ENCODE measurements around the gene FBXL19. TPM values are rescaled to one million over a fixed set of nuclear protein-coding genes. Genes with fewer than 3 reads are reported as not detected.

The FBXL19 gene
- total and polyA plus RNA-seq, 2 of the 13 experiments (the other 11 are each of a cell fraction or from before 2014, with no cell fraction given): 6.0 to 13.7 TPM

DNA sequence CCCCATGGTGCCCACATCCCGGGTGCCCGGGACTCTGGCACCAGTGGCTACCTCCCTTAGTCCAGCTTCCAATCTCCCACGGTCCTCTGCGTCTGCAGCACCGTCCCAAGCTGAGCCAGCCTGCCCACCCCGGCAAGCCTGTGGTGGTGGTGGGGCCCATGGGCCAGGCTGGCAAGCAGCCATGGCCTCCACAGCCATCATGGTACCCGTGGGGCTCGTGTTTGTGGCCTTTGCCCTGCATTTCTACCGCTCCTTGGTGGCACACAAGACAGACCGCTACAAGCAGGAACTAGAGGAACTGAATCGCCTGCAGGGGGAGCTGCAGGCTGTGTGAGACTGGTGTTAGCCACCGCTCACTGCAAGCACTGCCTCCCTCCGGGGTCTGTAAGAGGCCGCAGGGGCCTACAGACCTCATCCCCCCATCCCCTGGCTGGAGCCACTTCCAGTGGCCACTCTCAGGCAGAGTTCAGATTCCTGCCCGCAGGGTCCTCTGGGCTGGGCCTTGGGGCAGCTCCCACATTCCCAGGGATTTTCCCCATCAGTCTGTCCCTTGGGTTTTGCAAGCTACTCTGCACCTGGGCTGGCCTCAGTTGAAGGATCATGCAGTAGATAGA lies 30.2 kb downstream of the FBXL19 start (continued):
- TF ChIP-seq, protein P1, sequence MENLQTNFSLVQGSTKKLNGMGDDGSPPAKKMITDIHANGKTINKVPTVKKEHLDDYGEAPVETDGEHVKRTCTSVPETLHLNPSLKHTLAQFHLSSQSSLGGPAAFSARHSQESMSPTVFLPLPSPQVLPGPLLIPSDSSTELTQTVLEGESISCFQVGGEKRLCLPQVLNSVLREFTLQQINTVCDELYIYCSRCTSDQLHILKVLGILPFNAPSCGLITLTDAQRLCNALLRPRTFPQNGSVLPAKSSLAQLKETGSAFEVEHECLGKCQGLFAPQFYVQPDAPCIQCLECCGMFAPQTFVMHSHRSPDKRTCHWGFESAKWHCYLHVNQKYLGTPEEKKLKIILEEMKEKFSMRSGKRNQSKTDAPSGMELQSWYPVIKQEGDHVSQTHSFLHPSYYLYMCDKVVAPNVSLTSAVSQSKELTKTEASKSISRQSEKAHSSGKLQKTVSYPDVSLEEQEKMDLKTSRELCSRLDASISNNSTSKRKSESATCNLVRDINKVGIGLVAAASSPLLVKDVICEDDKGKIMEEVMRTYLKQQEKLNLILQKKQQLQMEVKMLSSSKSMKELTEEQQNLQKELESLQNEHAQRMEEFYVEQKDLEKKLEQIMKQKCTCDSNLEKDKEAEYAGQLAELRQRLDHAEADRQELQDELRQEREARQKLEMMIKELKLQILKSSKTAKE (CRISPR knock-in tag; IDR thresholded peaks at IDR 0.05; ENCODE audit: borderline replicate concordance): no peak
- TF ChIP-seq FOXA1 (IDR thresholded peaks at IDR 0.05) (no peak), FOXA1 (CRISPR knock-in tag; IDR thresholded peaks at IDR 0.05) (no peak; the same call in 1 of the 2 replicates), U2AF2 (IDR thresholded peaks at IDR 0.05; ENCODE audit: low read depth, low read length) (no peak), CHD4 (IDR thresholded peaks at IDR 0.05; ENCODE audit: borderline replicate concordance, low read length) (no peak; the same call in 1 of the 2 replicates), ZKSCAN8 (CRISPR knock-in tag; IDR thresholded peaks at IDR 0.05; ENCODE audit: borderline replicate concordance) (no peak), IKZF4 (CRISPR knock-in tag; IDR thresholded peaks at IDR 0.05; ENCODE audit: borderline replicate concordance, low read depth, not compliant biosample characterization) (peak; percentile 40), ZNF383 (CRISPR knock-in tag; IDR thresholded peaks at IDR 0.05; ENCODE audit: borderline replicate concordance) (no peak), ZFP36L2 (CRISPR knock-in tag; IDR thresholded peaks at IDR 0.05) (no peak), POLR2AphosphoS5 (IDR thresholded peaks at IDR 0.05; ENCODE audit: low read depth, low read length) (no peak), NPAS2 (CRISPR knock-in tag; IDR thresholded peaks at IDR 0.05; ENCODE audit: borderline replicate concordance) (no peak), MEIS2 (CRISPR knock-in tag; IDR thresholded peaks at IDR 0.05) (no peak), PTBP1 (IDR thresholded peaks at IDR 0.05; ENCODE audit: low read depth, low read length, poor library complexity, severe bottlenecking) (no peak), ZNF607 (CRISPR knock-in tag; IDR thresholded peaks at IDR 0.05; ENCODE audit: borderline replicate concordance) (no peak), REPIN1 (CRISPR knock-in tag; IDR thresholded peaks at IDR 0.05; ENCODE audit: borderline replicate concordance, low read depth) (peak; percentile 67; the same call in 1 of the 2 replicates), ATF7 (IDR thresholded peaks at IDR 0.05) (no peak), ATF7 (CRISPR knock-in tag; IDR thresholded peaks at IDR 0.05) (no peak), GZF1 (CRISPR knock-in tag; IDR thresholded peaks at IDR 0.05) (0 out of 2 replicates have a peak, but pooled peaks have one; percentile 53), EZH2 (conservative IDR thresholded peaks at IDR 0.05; ENCODE audit: low read depth, low read length) (no peak), PAX8 (CRISPR knock-in tag; IDR thresholded peaks at IDR 0.05; ENCODE audit: borderline replicate concordance) (0 out of 2 replicates have a peak, but pooled peaks have one; percentile 57)
- TF ChIP-seq, protein P2, sequence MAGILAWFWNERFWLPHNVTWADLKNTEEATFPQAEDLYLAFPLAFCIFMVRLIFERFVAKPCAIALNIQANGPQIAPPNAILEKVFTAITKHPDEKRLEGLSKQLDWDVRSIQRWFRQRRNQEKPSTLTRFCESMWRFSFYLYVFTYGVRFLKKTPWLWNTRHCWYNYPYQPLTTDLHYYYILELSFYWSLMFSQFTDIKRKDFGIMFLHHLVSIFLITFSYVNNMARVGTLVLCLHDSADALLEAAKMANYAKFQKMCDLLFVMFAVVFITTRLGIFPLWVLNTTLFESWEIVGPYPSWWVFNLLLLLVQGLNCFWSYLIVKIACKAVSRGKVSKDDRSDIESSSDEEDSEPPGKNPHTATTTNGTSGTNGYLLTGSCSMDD (CRISPR knock-in tag; IDR thresholded peaks at IDR 0.05): no peak
- TF ChIP-seq, protein P3, sequence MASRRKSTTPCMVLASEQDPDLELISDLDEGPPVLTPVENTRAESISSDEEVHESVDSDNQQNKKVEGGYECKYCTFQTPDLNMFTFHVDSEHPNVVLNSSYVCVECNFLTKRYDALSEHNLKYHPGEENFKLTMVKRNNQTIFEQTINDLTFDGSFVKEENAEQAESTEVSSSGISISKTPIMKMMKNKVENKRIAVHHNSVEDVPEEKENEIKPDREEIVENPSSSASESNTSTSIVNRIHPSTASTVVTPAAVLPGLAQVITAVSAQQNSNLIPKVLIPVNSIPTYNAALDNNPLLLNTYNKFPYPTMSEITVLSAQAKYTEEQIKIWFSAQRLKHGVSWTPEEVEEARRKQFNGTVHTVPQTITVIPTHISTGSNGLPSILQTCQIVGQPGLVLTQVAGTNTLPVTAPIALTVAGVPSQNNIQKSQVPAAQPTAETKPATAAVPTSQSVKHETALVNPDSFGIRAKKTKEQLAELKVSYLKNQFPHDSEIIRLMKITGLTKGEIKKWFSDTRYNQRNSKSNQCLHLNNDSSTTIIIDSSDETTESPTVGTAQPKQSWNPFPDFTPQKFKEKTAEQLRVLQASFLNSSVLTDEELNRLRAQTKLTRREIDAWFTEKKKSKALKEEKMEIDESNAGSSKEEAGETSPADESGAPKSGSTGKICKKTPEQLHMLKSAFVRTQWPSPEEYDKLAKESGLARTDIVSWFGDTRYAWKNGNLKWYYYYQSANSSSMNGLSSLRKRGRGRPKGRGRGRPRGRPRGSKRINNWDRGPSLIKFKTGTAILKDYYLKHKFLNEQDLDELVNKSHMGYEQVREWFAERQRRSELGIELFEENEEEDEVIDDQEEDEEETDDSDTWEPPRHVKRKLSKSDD (CRISPR knock-in tag; IDR thresholded peaks at IDR 0.05; ENCODE audit: low read depth): peak; percentile 51; the same call in 1 of the 2 replicates
- TF ChIP-seq, protein P4, sequence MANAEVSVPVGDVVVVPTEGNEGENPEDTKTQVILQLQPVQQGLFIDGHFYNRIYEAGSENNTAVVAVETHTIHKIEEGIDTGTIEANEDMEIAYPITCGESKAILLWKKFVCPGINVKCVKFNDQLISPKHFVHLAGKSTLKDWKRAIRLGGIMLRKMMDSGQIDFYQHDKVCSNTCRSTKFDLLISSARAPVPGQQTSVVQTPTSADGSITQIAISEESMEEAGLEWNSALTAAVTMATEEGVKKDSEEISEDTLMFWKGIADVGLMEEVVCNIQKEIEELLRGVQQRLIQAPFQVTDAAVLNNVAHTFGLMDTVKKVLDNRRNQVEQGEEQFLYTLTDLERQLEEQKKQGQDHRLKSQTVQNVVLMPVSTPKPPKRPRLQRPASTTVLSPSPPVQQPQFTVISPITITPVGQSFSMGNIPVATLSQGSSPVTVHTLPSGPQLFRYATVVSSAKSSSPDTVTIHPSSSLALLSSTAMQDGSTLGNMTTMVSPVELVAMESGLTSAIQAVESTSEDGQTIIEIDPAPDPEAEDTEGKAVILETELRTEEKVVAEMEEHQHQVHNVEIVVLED (CRISPR knock-in tag; IDR thresholded peaks at IDR 0.05; ENCODE audit: borderline replicate concordance): peak; percentile 47; the same call in 1 of the 2 replicates

All from HepG2 (cell line).